GM23338 (cell line): ENCODE results near the gene VHLL. TPM values are rescaled to one million over a fixed set of nuclear protein-coding genes. Genes with fewer than 3 reads are reported as not detected.

Source experiments
- ATAC-seq: fragments of 200-7000 bp; cut with Tn5 transposase; 3 replicates; pipeline ENCODE4 v1.9.1; 2020
- DNase-seq: peaks from one replicate; pipeline ENCODE4 v3.0.0-alpha.2; 2015; ENCODE audit warnings: low spot score
- H2AFZ ChIP-seq: fragments of 200-600 bp; sonication (generic); 2 replicates; pipeline ENCODE4 v1.8.0; 2016; ENCODE audit warnings: antibody characterized with exemption, mild to moderate bottlenecking, moderate library complexity
- H3F3A ChIP-seq: fragments of 200-600 bp; sonication (generic); replicated peaks from 2 replicates; pipeline ENCODE4 v1.8.0; 2017; ENCODE audit warnings: antibody characterized with exemption, mixed run types, low read depth
- H3K27ac ChIP-seq: fragments of 200-600 bp; sonication (generic); 2 replicates; pipeline ENCODE4 v1.6.1; 2016; ENCODE audit warnings: low read depth
- H3K27me3 ChIP-seq: fragments of 200-600 bp; sonication (generic); 2 replicates; pipeline ENCODE4 v1.8.0; 2016; ENCODE audit warnings: mild to moderate bottlenecking, mixed run types, moderate library complexity; ENCODE audit not compliant: insufficient read depth
- H3K36me3 ChIP-seq: fragments of 200-600 bp; sonication (generic); 2 replicates; pipeline ENCODE4 v1.8.0; 2016; ENCODE audit warnings: mild to moderate bottlenecking; ENCODE audit not compliant: insufficient read depth
- H3K4me1 ChIP-seq: fragments of 200-600 bp; sonication (generic); 2 replicates; pipeline ENCODE4 v1.8.0; 2016; ENCODE audit warnings: mild to moderate bottlenecking, moderate library complexity; ENCODE audit not compliant: insufficient read depth
- H3K4me2 ChIP-seq: fragments of 200-600 bp; sonication (generic); 2 replicates; pipeline ENCODE4 v1.7.1; 2017; ENCODE audit warnings: mixed run types
- H3K4me3 ChIP-seq: fragments of 200-600 bp; sonication (generic); 2 replicates; pipeline ENCODE4 v1.6.1; 2016; ENCODE audit warnings: mixed run types
- H3K79me2 ChIP-seq: fragments of 200-600 bp; sonication (generic); replicated peaks from 2 replicates; pipeline ENCODE4 v1.8.0; 2017; ENCODE audit warnings: mild to moderate bottlenecking; ENCODE audit not compliant: insufficient read depth
- H3K9me2 ChIP-seq: fragments of 200-600 bp; sonication (generic); 2 replicates; pipeline ENCODE4 v1.8.0; 2017; ENCODE audit not compliant: insufficient read depth
- H4K20me1 ChIP-seq: fragments of 200-600 bp; sonication (generic); replicated peaks from 2 replicates; pipeline ENCODE4 v1.8.0; 2017; ENCODE audit warnings: mild to moderate bottlenecking; ENCODE audit not compliant: insufficient read depth
- H3K27ac Mint-ChIP-seq: 2 replicates; pipeline ENCODE4 v1.8.0; 2020; ENCODE audit warnings: inconsistent platforms, mild to moderate bottlenecking, moderate library complexity, mixed read lengths
- H3K27me3 Mint-ChIP-seq: 3 replicates; pipeline ENCODE4 v1.8.0; 2022; ENCODE audit warnings: low read depth, mild to moderate bottlenecking, moderate library complexity, mixed read lengths, inconsistent platforms; ENCODE audit not compliant: insufficient read depth, poor library complexity
- H3K36me3 Mint-ChIP-seq: 3 replicates; pipeline ENCODE4 v1.8.0; 2021; ENCODE audit warnings: low read depth, mild to moderate bottlenecking, inconsistent platforms, moderate library complexity, mixed read lengths
- H3K4me1 Mint-ChIP-seq: 3 replicates; pipeline ENCODE4 v1.8.0; 2020; ENCODE audit warnings: mild to moderate bottlenecking, inconsistent platforms, mixed read lengths
- H3K4me3 Mint-ChIP-seq: 3 replicates; pipeline ENCODE4 v1.8.0; 2021; ENCODE audit warnings: moderate library complexity, mild to moderate bottlenecking, inconsistent platforms, mixed read lengths
- H3K9me3 Mint-ChIP-seq: 3 replicates; pipeline ENCODE4 v1.8.0; 2020; ENCODE audit warnings: moderate library complexity, mild to moderate bottlenecking, inconsistent platforms, mixed read lengths
- CREB1 ChIP-seq: fragments of 250-450 bp; sonication (Bioruptor Pico); IDR thresholded peaks from 2 replicates; pipeline ENCODE4 v1.5.0; 2020; ENCODE audit warnings: low read depth, mild to moderate bottlenecking, moderate library complexity
- EZH2 ChIP-seq: fragments of 200-600 bp; sonication (generic); IDR thresholded peaks from one replicate; pipeline ENCODE4 v1.8.0; 2017; ENCODE audit warnings: antibody characterized with exemption, mild to moderate bottlenecking, low read depth; ENCODE audit not compliant: unreplicated experiment
- EZH2phosphoT487 ChIP-seq: fragments of 200-600 bp; sonication (generic); IDR thresholded peaks from one replicate; pipeline ENCODE4 v1.8.1; 2018; ENCODE audit warnings: antibody characterized with exemption; ENCODE audit not compliant: unreplicated experiment
- JUNB ChIP-seq: IDR thresholded peaks from one replicate; pipeline ENCODE4 v1.6.1; 2016; ENCODE audit warnings: antibody characterized with exemption; ENCODE audit not compliant: unreplicated experiment
- NANOG ChIP-seq: IDR thresholded peaks from 2 replicates; pipeline ENCODE4 v1.6.1; 2016; ENCODE audit warnings: antibody characterized with exemption, borderline replicate concordance
- POLR2AphosphoS5 ChIP-seq: IDR thresholded peaks from 2 replicates; pipeline ENCODE4 v1.6.1; 2016; ENCODE audit warnings: antibody characterized with exemption, low read depth
- STAT1 ChIP-seq: IDR thresholded peaks from one replicate; pipeline ENCODE4 v1.6.1; 2016; ENCODE audit warnings: antibody characterized with exemption; ENCODE audit not compliant: unreplicated experiment
- ZNF114 ChIP-seq: fragments of 250-450 bp; sonication (Bioruptor Pico); IDR thresholded peaks from 2 replicates; pipeline ENCODE4 v1.5.0; 2020; ENCODE audit warnings: mild to moderate bottlenecking, moderate library complexity
- ZNF331 ChIP-seq: fragments of 250-450 bp; sonication (Bioruptor Pico); IDR thresholded peaks from 2 replicates; pipeline ENCODE4 v1.5.0; 2020; ENCODE audit warnings: low read depth, mild to moderate bottlenecking, moderate library complexity
- polyA plus RNA-seq: library from polyadenylated mRNA; unstranded; fragments of >200 nt; fragmentation: Nextera tagmentation; extraction: Ambion mirVana; gene quantifications from 2 replicates; pipeline ENCODE4 v1.2.1, GENCODE V29; 2016
- total RNA-seq: library from RNA; depleted of rRNA; stranded (reverse); fragments of >200 nt; shearing (Covaris generic); gene quantifications from 2 replicates; pipeline ENCODE4 v1.2.3, GENCODE V29; 2014
- TF ChIP-seq, protein P1 (sequence below): fragments of 250-450 bp; sonication (Bioruptor Pico); IDR thresholded peaks from 2 replicates; pipeline ENCODE4 v1.5.0; 2020; ENCODE audit warnings: mild to moderate bottlenecking, moderate library complexity
- TF ChIP-seq, protein P2 (sequence below), 2 experiments: fragments of 200-600 bp in 1 of 2; sonication (generic) in 1 of 2; conservative IDR thresholded peaks; 2 replicates each; pipeline versions ENCODE4 v1.5.1 to v1.6.1; 2016 to 2017; ENCODE audit warnings: antibody characterized with exemption in 2 of 2, low read depth in 2 of 2, mild to moderate bottlenecking in 2 of 2, moderate library complexity in 1 of 2
- TF ChIP-seq, protein P3 (sequence below): IDR thresholded peaks from 2 replicates; pipeline ENCODE4 v1.6.1; 2016; ENCODE audit warnings: antibody characterized with exemption
- TF ChIP-seq, protein P4 (sequence below): IDR thresholded peaks from one replicate; pipeline ENCODE4 v1.6.1; 2018; ENCODE audit warnings: antibody characterized with exemption; ENCODE audit not compliant: unreplicated experiment

The VHLL gene
- total and polyA plus RNA-seq, 2 experiments from 2014 or later, result not detected

DNA sequence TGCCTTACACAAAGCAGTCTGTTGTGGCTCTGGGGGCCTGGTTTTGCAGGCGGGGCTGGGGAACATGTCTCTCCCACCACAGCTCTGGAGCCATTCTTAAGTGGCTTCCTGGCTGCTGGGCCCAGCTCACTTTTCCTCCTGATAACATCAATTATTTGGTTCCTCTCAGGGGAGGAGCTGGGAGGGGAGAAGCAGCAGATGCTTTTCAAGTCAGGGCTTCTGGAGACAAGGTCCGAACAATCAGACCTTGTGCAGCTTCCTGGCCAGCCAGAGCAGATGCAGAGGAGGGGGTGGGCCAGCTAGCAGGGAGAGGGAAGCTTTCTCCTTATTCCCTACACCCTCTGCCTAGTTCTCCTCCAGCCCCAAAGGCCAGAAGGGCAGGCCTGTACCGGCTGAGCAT, 47.6 kb downstream of the VHLL start:
- H3K4me2 ChIP-seq, result no peak overlapping the region
- no peaks in the 10 kb centered on the region for H3K9me3 Mint-ChIP-seq
- no peak overlapping the region for H3K27ac Mint-ChIP-seq
- no peaks in the 10 kb centered on the region for H4K20me1 ChIP-seq
- no peaks in the 10 kb centered on the region for H3K27me3 ChIP-seq
- TF ChIP-seq, protein P1, sequence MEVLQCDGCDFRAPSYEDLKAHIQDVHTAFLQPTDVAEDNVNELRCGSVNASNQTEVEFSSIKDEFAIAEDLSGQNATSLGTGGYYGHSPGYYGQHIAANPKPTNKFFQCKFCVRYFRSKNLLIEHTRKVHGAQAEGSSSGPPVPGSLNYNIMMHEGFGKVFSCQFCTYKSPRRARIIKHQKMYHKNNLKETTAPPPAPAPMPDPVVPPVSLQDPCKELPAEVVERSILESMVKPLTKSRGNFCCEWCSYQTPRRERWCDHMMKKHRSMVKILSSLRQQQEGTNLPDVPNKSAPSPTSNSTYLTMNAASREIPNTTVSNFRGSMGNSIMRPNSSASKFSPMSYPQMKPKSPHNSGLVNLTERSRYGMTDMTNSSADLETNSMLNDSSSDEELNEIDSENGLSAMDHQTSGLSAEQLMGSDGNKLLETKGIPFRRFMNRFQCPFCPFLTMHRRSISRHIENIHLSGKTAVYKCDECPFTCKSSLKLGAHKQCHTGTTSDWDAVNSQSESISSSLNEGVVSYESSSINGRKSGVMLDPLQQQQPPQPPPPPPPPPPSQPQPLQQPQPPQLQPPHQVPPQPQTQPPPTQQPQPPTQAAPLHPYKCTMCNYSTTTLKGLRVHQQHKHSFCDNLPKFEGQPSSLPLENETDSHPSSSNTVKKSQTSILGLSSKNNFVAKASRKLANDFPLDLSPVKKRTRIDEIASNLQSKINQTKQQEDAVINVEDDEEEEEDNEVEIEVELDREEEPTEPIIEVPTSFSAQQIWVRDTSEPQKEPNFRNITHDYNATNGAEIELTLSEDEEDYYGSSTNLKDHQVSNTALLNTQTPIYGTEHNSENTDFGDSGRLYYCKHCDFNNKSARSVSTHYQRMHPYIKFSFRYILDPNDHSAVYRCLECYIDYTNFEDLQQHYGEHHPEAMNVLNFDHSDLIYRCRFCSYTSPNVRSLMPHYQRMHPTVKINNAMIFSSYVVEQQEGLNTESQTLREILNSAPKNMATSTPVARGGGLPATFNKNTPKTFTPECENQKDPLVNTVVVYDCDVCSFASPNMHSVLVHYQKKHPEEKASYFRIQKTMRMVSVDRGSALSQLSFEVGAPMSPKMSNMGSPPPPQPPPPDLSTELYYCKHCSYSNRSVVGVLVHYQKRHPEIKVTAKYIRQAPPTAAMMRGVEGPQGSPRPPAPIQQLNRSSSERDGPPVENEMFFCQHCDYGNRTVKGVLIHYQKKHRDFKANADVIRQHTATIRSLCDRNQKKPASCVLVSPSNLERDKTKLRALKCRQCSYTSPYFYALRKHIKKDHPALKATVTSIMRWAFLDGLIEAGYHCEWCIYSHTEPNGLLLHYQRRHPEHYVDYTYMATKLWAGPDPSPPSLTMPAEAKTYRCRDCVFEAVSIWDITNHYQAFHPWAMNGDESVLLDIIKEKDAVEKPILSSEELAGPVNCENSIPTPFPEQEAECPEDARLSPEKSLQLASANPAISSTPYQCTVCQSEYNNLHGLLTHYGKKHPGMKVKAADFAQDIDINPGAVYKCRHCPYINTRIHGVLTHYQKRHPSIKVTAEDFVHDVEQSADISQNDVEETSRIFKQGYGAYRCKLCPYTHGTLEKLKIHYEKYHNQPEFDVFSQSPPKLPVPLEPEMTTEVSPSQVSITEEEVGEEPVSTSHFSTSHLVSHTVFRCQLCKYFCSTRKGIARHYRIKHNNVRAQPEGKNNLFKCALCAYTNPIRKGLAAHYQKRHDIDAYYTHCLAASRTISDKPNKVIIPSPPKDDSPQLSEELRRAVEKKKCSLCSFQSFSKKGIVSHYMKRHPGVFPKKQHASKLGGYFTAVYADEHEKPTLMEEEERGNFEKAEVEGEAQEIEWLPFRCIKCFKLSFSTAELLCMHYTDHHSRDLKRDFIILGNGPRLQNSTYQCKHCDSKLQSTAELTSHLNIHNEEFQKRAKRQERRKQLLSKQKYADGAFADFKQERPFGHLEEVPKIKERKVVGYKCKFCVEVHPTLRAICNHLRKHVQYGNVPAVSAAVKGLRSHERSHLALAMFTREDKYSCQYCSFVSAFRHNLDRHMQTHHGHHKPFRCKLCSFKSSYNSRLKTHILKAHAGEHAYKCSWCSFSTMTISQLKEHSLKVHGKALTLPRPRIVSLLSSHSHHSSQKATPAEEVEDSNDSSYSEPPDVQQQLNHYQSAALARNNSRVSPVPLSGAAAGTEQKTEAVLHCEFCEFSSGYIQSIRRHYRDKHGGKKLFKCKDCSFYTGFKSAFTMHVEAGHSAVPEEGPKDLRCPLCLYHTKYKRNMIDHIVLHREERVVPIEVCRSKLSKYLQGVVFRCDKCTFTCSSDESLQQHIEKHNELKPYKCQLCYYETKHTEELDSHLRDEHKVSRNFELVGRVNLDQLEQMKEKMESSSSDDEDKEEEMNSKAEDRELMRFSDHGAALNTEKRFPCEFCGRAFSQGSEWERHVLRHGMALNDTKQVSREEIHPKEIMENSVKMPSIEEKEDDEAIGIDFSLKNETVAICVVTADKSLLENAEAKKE, result no peak
- TF ChIP-seq, protein P2, sequence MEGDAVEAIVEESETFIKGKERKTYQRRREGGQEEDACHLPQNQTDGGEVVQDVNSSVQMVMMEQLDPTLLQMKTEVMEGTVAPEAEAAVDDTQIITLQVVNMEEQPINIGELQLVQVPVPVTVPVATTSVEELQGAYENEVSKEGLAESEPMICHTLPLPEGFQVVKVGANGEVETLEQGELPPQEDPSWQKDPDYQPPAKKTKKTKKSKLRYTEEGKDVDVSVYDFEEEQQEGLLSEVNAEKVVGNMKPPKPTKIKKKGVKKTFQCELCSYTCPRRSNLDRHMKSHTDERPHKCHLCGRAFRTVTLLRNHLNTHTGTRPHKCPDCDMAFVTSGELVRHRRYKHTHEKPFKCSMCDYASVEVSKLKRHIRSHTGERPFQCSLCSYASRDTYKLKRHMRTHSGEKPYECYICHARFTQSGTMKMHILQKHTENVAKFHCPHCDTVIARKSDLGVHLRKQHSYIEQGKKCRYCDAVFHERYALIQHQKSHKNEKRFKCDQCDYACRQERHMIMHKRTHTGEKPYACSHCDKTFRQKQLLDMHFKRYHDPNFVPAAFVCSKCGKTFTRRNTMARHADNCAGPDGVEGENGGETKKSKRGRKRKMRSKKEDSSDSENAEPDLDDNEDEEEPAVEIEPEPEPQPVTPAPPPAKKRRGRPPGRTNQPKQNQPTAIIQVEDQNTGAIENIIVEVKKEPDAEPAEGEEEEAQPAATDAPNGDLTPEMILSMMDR (conservative IDR thresholded peaks at IDR 0.05; ENCODE audit: low read depth in 2 of 2), result no peak
- no peak for TF ChIP-seq ZNF331 (CRISPR knock-in tag)
- TF ChIP-seq STAT1, result no peak
- no peak for TF ChIP-seq ZNF114 (CRISPR knock-in tag)
- no peak for TF ChIP-seq EZH2
- TF ChIP-seq, protein P3, sequence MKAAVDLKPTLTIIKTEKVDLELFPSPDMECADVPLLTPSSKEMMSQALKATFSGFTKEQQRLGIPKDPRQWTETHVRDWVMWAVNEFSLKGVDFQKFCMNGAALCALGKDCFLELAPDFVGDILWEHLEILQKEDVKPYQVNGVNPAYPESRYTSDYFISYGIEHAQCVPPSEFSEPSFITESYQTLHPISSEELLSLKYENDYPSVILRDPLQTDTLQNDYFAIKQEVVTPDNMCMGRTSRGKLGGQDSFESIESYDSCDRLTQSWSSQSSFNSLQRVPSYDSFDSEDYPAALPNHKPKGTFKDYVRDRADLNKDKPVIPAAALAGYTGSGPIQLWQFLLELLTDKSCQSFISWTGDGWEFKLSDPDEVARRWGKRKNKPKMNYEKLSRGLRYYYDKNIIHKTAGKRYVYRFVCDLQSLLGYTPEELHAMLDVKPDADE, result no peak
- no peak for TF ChIP-seq EZH2phosphoT487
- no peak for TF ChIP-seq JUNB
- no peak for TF ChIP-seq CREB1 (CRISPR knock-in tag)
- no peak for TF ChIP-seq NANOG
- TF ChIP-seq, protein P4, sequence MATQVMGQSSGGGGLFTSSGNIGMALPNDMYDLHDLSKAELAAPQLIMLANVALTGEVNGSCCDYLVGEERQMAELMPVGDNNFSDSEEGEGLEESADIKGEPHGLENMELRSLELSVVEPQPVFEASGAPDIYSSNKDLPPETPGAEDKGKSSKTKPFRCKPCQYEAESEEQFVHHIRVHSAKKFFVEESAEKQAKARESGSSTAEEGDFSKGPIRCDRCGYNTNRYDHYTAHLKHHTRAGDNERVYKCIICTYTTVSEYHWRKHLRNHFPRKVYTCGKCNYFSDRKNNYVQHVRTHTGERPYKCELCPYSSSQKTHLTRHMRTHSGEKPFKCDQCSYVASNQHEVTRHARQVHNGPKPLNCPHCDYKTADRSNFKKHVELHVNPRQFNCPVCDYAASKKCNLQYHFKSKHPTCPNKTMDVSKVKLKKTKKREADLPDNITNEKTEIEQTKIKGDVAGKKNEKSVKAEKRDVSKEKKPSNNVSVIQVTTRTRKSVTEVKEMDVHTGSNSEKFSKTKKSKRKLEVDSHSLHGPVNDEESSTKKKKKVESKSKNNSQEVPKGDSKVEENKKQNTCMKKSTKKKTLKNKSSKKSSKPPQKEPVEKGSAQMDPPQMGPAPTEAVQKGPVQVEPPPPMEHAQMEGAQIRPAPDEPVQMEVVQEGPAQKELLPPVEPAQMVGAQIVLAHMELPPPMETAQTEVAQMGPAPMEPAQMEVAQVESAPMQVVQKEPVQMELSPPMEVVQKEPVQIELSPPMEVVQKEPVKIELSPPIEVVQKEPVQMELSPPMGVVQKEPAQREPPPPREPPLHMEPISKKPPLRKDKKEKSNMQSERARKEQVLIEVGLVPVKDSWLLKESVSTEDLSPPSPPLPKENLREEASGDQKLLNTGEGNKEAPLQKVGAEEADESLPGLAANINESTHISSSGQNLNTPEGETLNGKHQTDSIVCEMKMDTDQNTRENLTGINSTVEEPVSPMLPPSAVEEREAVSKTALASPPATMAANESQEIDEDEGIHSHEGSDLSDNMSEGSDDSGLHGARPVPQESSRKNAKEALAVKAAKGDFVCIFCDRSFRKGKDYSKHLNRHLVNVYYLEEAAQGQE, result no peak
- no peak for TF ChIP-seq POLR2AphosphoS5
- H3K4me1 ChIP-seq, result peaks cover 15% of the 10 kb centered on the region
- peaks cover 23% of the 10 kb centered on the region for H3K36me3 ChIP-seq
- no peak overlapping the region for H3K27ac ChIP-seq
- peaks cover 58% of the 10 kb centered on the region for H3K36me3 Mint-ChIP-seq
- H3K4me1 Mint-ChIP-seq, result peaks cover 17% of the 10 kb centered on the region
- peaks cover 16% of the 10 kb centered on the region for H3K27me3 Mint-ChIP-seq
- DNase-seq (no peak), ATAC-seq (no peak)
- no peak overlapping the region for H3K4me3 Mint-ChIP-seq
- H3K4me3 ChIP-seq, result no peak overlapping the region
- H2AFZ ChIP-seq, result no peak overlapping the region
- H3F3A ChIP-seq, result peaks cover 8% of the 10 kb centered on the region
- H3K79me2 ChIP-seq, result no peaks in the 10 kb centered on the region
- H3K9me2 ChIP-seq, result no peaks in the 10 kb centered on the region
